A673 (cell line): ENCODE measurements around the gene IL15RA.

Experiments
- EZH2 ChIP-seq: fragments of 200-600 bp; sonication (generic); IDR thresholded peaks from 2 replicates; pipeline ENCODE4 v1.6.1; 2017; ENCODE audit warnings: borderline replicate concordance, low read depth, mild to moderate bottlenecking, mixed read lengths, antibody characterized with exemption, low read length; ENCODE audit not compliant: poor library complexity, severe bottlenecking
- TF ChIP-seq, protein P1 (sequence below): fragments of 300-800, 200-600 bp; sonication (generic); conservative IDR thresholded peaks from 2 replicates; pipeline ENCODE4 v1.5.1; 2017; ENCODE audit warnings: low read depth, mild to moderate bottlenecking, antibody characterized with exemption, low read length, moderate library complexity, mixed read lengths

DNA sequence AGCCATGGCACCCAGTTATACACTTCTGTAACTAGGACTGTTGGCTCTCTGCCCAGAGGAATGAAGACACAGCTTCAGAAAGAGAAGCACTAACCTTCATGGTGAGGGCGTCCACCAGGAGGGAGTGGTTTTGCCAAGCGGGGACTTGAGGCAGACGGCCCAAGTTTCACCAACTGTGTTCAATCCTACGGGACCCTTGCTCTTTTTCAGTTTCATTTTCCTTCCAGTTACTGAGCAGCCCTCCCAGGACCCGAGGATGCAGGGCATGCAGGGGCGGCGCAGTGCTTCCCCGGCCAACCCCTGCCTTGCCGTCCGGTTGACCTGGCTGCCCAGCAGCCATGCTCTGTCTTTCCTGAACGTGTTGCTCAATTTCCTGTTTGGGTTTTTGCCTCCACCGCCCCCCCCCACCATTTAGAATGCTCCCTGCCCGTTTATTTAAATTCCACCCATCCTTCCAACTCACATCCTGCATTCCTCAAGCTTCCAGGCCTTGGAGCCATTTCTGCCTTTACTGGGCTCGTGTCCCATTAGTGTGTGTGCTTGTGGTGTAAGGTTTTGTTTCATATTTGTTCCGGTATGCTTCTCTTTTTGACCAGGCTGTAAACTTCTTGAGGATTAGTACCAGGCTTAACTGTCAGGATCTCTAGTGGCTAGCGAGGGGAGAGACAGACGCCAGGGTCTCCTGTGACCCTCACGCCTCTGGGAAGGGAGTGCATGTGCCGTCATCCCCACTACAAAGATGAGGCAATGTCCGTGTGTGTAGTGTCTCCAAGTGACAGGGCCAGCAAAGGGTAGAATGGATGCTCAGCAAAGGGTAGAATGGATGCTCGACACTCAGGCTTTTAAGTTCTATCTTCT, 31.6 kb downstream of the IL15RA start:
- TF ChIP-seq, protein P1, sequence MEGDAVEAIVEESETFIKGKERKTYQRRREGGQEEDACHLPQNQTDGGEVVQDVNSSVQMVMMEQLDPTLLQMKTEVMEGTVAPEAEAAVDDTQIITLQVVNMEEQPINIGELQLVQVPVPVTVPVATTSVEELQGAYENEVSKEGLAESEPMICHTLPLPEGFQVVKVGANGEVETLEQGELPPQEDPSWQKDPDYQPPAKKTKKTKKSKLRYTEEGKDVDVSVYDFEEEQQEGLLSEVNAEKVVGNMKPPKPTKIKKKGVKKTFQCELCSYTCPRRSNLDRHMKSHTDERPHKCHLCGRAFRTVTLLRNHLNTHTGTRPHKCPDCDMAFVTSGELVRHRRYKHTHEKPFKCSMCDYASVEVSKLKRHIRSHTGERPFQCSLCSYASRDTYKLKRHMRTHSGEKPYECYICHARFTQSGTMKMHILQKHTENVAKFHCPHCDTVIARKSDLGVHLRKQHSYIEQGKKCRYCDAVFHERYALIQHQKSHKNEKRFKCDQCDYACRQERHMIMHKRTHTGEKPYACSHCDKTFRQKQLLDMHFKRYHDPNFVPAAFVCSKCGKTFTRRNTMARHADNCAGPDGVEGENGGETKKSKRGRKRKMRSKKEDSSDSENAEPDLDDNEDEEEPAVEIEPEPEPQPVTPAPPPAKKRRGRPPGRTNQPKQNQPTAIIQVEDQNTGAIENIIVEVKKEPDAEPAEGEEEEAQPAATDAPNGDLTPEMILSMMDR, result no peak
- no peak for TF ChIP-seq EZH2
